PFSK-1 (cell line): ENCODE data around the gene NCSTN.

Experiments
- FOXP2 ChIP-seq: optimal IDR thresholded peaks from 2 replicates; pipeline ENCODE3; 2011; ENCODE audit warnings: borderline replicate concordance, control low read depth, inconsistent platforms; ENCODE audit not compliant: insufficient read depth; ENCODE audit errors: extremely low read length, extremely low read depth
- POLR2AphosphoS5 ChIP-seq: IDR thresholded peaks from 2 replicates; pipeline ENCODE4 v1.6.1; 2012; ENCODE audit warnings: low read depth, mild to moderate bottlenecking, control low read depth, low read length, moderate library complexity
- REST ChIP-seq, 2 experiments: IDR thresholded peaks; 2 replicates each; pipeline versions ENCODE4 v1.6.1 to v1.8.0; 2011 to 2012; ENCODE audit warnings: low read depth in 2 of 2, low read length in 2 of 2, control low read depth in 1 of 2, inconsistent platforms in 1 of 2, mild to moderate bottlenecking in 1 of 2, moderate library complexity in 1 of 2; ENCODE audit not compliant: insufficient read depth in 1 of 2
- SIN3A ChIP-seq: IDR thresholded peaks from 2 replicates; pipeline ENCODE4 v1.6.1; 2012; ENCODE audit warnings: mild to moderate bottlenecking, low read length, moderate library complexity, borderline replicate concordance; ENCODE audit not compliant: insufficient read depth
- TAF1 ChIP-seq: IDR thresholded peaks from 2 replicates; pipeline ENCODE4 v1.6.1; 2012; ENCODE audit warnings: low read length, control low read depth, borderline replicate concordance; ENCODE audit not compliant: insufficient read depth

Gene NCSTN

GRCh38 chr1:160369087-160369486 lies 25.9 kb downstream of the NCSTN start:
- TF ChIP-seq SIN3A: no peak
- TF ChIP-seq TAF1: no peak
- no peak for TF ChIP-seq FOXP2
- no peak for TF ChIP-seq REST (IDR thresholded peaks at IDR 0.05; ENCODE audit: insufficient read depth in 1 of 2, low read depth in 2 of 2, low read length in 2 of 2)
- no peak for TF ChIP-seq POLR2AphosphoS5

- TF ChIP-seq SIN3A (no peak), TAF1 (no peak), FOXP2 (no peak), REST (IDR thresholded peaks at IDR 0.05; ENCODE audit: insufficient read depth in 1 of 2, low read depth in 2 of 2, low read length in 2 of 2) (no peak), POLR2AphosphoS5 (no peak)
Observed at GRCh38 chr1:160370561-160371345, 27.6 kb downstream of the NCSTN start.

- TF ChIP-seq REST (IDR thresholded peaks at IDR 0.05; ENCODE audit: insufficient read depth in 1 of 2, low read depth in 2 of 2, low read length in 2 of 2) (no peak), TAF1 (no peak), POLR2AphosphoS5 (no peak), FOXP2 (no peak), SIN3A (no peak)
Observed at GRCh38 chr1:160371346-160371631, 28.1 kb downstream of the NCSTN start.

- no peak for TF ChIP-seq REST (IDR thresholded peaks at IDR 0.05; ENCODE audit: insufficient read depth in 1 of 2, low read depth in 2 of 2, low read length in 2 of 2)
- no peak for TF ChIP-seq POLR2AphosphoS5
- no peak for TF ChIP-seq TAF1
- no peak for TF ChIP-seq FOXP2
- TF ChIP-seq SIN3A: no peak
Observed at GRCh38 chr1:160371756-160372155, 28.6 kb downstream of the NCSTN start.

- TF ChIP-seq REST (IDR thresholded peaks at IDR 0.05; ENCODE audit: insufficient read depth in 1 of 2, low read depth in 2 of 2, low read length in 2 of 2): peak; percentile 68 to 87
- no peak for TF ChIP-seq POLR2AphosphoS5
Observed at GRCh38 chr1:160373696-160374095, 30.5 kb downstream of the NCSTN start.
